AG09309 (cell line): ENCODE data around the gene FAM117A.

Experiments
- DNase-seq: peaks from one replicate; pipeline ENCODE4 v3.0.0-alpha.2; 2010; ENCODE audit warnings: low read depth
- H3K4me3 ChIP-seq: 2 replicates; pipeline ENCODE4 v1.5.1; 2011; ENCODE audit warnings: mild to moderate bottlenecking, low read depth, low read length, moderate library complexity; ENCODE audit not compliant: control insufficient read depth
- CTCF ChIP-seq: IDR thresholded peaks from 2 replicates; pipeline ENCODE4 v1.5.1; 2011; ENCODE audit warnings: mild to moderate bottlenecking, low read depth, low read length, inconsistent platforms; ENCODE audit not compliant: insufficient read depth, control insufficient read depth; ENCODE audit errors: missing control alignments

The FAM117A gene

GRCh38 chr17:49741692-49742076 lies 22.2 kb downstream of the FAM117A start:
- H3K4me3 ChIP-seq = no peak overlapping the region

GRCh38 chr17:49741009-49741691 lies 22.8 kb downstream of the FAM117A start:
- TF ChIP-seq CTCF = no peak
- H3K4me3 ChIP-seq = no peak overlapping the region
- DNase-seq = no peak

More at GRCh38 chr17:49741692-49742076, 22.2 kb downstream of the FAM117A start:
- TF ChIP-seq CTCF = no peak
- no peak for DNase-seq

- TF ChIP-seq CTCF = no peak
- no peak overlapping the region for H3K4me3 ChIP-seq
- DNase-seq = no peak
Measured at GRCh38 chr17:49739641-49740271, 24.2 kb downstream of the FAM117A start.

GRCh38 chr17:49738456-49739163 lies 25.3 kb downstream of the FAM117A start:
- no peak for DNase-seq
- H3K4me3 ChIP-seq = no peak overlapping the region
- TF ChIP-seq CTCF = no peak

- no peak for DNase-seq
- no peak for TF ChIP-seq CTCF
- no peak overlapping the region for H3K4me3 ChIP-seq
Measured at GRCh38 chr17:49734515-49735490, 29.1 kb downstream of the FAM117A start.

- H3K4me3 ChIP-seq = no peak overlapping the region
- TF ChIP-seq CTCF = no peak
- no peak for DNase-seq
Measured at GRCh38 chr17:49731435-49731831, 32.5 kb downstream of the FAM117A start.
